ENCODE results near the gene PSMF1.

Gene PSMF1

GRCh38 chr20:1185790-1186334 lies 67.5 kb downstream of the PSMF1 start:
- H3K79me2 ChIP-seq (ENCODE audit: control insufficient read depth, low read length): no peaks in the 10 kb centered on the region
- TF ChIP-seq EZH2phosphoT487 (IDR thresholded peaks at IDR 0.05; ENCODE audit: borderline replicate concordance, low read length) (no peak), CTCF (IDR thresholded peaks at IDR 0.05; ENCODE audit: low read depth, low read length, poor library complexity, severe bottlenecking) (peak; percentile 66)
- no peaks in the 10 kb centered on the region for H4K20me1 ChIP-seq (ENCODE audit: control insufficient read depth, insufficient read depth, low read depth, low read length)
- no peaks in the 10 kb centered on the region for H3K4me1 ChIP-seq (ENCODE audit: control insufficient read depth, low read length)
- no peaks in the 10 kb centered on the region for H3F3A ChIP-seq (ENCODE audit: control insufficient read depth, insufficient read depth)
- H3K9me2 ChIP-seq (replicated peaks; ENCODE audit: control insufficient read depth, low read length): no peaks in the 10 kb centered on the region
- H3K27me3 ChIP-seq (ENCODE audit: control insufficient read depth, low read length): peaks cover 15% of the 10 kb centered on the region
- H3K4me2 ChIP-seq (ENCODE audit: low read length): no peak overlapping the region
- no peak overlapping the region for H3K4me3 ChIP-seq (ENCODE audit: low read length)
- H3K9me3 ChIP-seq (ENCODE audit: control insufficient read depth, insufficient read depth, low read length): no peaks in the 10 kb centered on the region
- no peak overlapping the region for H3K27ac ChIP-seq (ENCODE audit: low read depth, low read length)
- no peaks in the 10 kb centered on the region for H3K36me3 ChIP-seq (ENCODE audit: control insufficient read depth, low read length)

GRCh38 chr20:1186367-1186991 lies 68.1 kb downstream of the PSMF1 start:
- Histone ChIP-seq H3K79me2 (ENCODE audit: control insufficient read depth, low read length) (no peaks in the 10 kb centered on the region), H3K4me3 (ENCODE audit: low read length) (no peak overlapping the region), H3F3A (ENCODE audit: control insufficient read depth, insufficient read depth) (no peaks in the 10 kb centered on the region), H3K9me2 (replicated peaks; ENCODE audit: control insufficient read depth, low read length) (no peaks in the 10 kb centered on the region), H3K36me3 (ENCODE audit: control insufficient read depth, low read length) (no peaks in the 10 kb centered on the region), H3K27ac (ENCODE audit: low read depth, low read length) (no peak overlapping the region), H3K9me3 (ENCODE audit: control insufficient read depth, insufficient read depth, low read length) (no peaks in the 10 kb centered on the region), H3K27me3 (ENCODE audit: control insufficient read depth, low read length) (peaks cover 15% of the 10 kb centered on the region), H3K4me2 (ENCODE audit: low read length) (no peak overlapping the region), H3K4me1 (ENCODE audit: control insufficient read depth, low read length) (no peaks in the 10 kb centered on the region), H4K20me1 (ENCODE audit: control insufficient read depth, insufficient read depth, low read depth, low read length) (no peaks in the 10 kb centered on the region)
- TF ChIP-seq EZH2phosphoT487 (IDR thresholded peaks at IDR 0.05; ENCODE audit: borderline replicate concordance, low read length): no peak
- no peak for TF ChIP-seq CTCF (IDR thresholded peaks at IDR 0.05; ENCODE audit: low read depth, low read length, poor library complexity, severe bottlenecking)

- Histone ChIP-seq H3K27me3 (ENCODE audit: control insufficient read depth, low read length) (peaks cover 15% of the 10 kb centered on the region), H3F3A (ENCODE audit: control insufficient read depth, insufficient read depth) (no peaks in the 10 kb centered on the region), H3K9me3 (ENCODE audit: control insufficient read depth, insufficient read depth, low read length) (no peaks in the 10 kb centered on the region), H3K4me1 (ENCODE audit: control insufficient read depth, low read length) (no peaks in the 10 kb centered on the region), H3K79me2 (ENCODE audit: control insufficient read depth, low read length) (no peaks in the 10 kb centered on the region), H3K4me2 (ENCODE audit: low read length) (no peak overlapping the region), H3K27ac (ENCODE audit: low read depth, low read length) (no peak overlapping the region), H3K4me3 (ENCODE audit: low read length) (no peak overlapping the region), H3K9me2 (replicated peaks; ENCODE audit: control insufficient read depth, low read length) (no peaks in the 10 kb centered on the region), H4K20me1 (ENCODE audit: control insufficient read depth, insufficient read depth, low read depth, low read length) (no peaks in the 10 kb centered on the region), H3K36me3 (ENCODE audit: control insufficient read depth, low read length) (no peaks in the 10 kb centered on the region)
- TF ChIP-seq EZH2phosphoT487 (IDR thresholded peaks at IDR 0.05; ENCODE audit: borderline replicate concordance, low read length) (no peak), CTCF (IDR thresholded peaks at IDR 0.05; ENCODE audit: low read depth, low read length, poor library complexity, severe bottlenecking) (no peak)
Observed at GRCh38 chr20:1187605-1188171, 69.3 kb downstream of the PSMF1 start.

Measured in DOHH2 (cell line).